Effector memory CD8-positive, alpha-beta T cell (primary cell): ENCODE results near the gene PMM1.
"Not testable (repeated sequence)": the region's sequence is repeated elsewhere in the genome, so short reads cannot be mapped to it uniquely, and the experiment has no call there.

ENCODE experiments used
- ATAC-seq: fragments of 150-1000 bp; cut with Tn5 transposase; replicated peaks from 2 replicates; pipeline ENCODE4 v1.10.0; 2021; ENCODE audit warnings: mild to moderate bottlenecking, moderate library complexity
- DNase-seq, 3 experiments: peaks; one replicate each; pipeline ENCODE4 v3.0.0; 2021
- H3K27ac Mint-ChIP-seq, 2 donors: one replicate each; pipeline ENCODE4 v1.8.0; 2022; ENCODE audit warnings: mild to moderate bottlenecking in 2 of 2, mixed read lengths in 2 of 2, moderate library complexity in 2 of 2
- H3K27me3 Mint-ChIP-seq, 2 donors: one replicate each; pipeline ENCODE4 v1.8.0; 2022; ENCODE audit warnings: mixed read lengths in 2 of 2
- H3K36me3 Mint-ChIP-seq: one replicate; pipeline ENCODE4 v1.8.0; 2022; ENCODE audit warnings: mild to moderate bottlenecking, moderate library complexity, mixed read lengths; ENCODE audit not compliant: insufficient read depth
- H3K4me1 Mint-ChIP-seq, 2 donors: one replicate each; pipeline ENCODE4 v1.8.0; 2022; ENCODE audit warnings: low read depth in 2 of 2, mixed read lengths in 2 of 2
- H3K4me3 Mint-ChIP-seq, 2 donors: one replicate each; pipeline ENCODE4 v1.8.0; 2022; ENCODE audit warnings: mild to moderate bottlenecking in 2 of 2, mixed read lengths in 2 of 2, moderate library complexity in 2 of 2
- H3K9me3 Mint-ChIP-seq, 2 donors: one replicate each; pipeline ENCODE4 v1.8.0; 2022; ENCODE audit warnings: mixed read lengths in 2 of 2
- total RNA-seq, 9 experiments: gene quantifications; one replicate each; lab custom pipeline; 2026; lab: John Stamatoyannopoulos, UW

The PMM1 gene
- total RNA-seq = 11.7 to 24.1 (median 14.9) reads per million in 9 experiments

DNA sequence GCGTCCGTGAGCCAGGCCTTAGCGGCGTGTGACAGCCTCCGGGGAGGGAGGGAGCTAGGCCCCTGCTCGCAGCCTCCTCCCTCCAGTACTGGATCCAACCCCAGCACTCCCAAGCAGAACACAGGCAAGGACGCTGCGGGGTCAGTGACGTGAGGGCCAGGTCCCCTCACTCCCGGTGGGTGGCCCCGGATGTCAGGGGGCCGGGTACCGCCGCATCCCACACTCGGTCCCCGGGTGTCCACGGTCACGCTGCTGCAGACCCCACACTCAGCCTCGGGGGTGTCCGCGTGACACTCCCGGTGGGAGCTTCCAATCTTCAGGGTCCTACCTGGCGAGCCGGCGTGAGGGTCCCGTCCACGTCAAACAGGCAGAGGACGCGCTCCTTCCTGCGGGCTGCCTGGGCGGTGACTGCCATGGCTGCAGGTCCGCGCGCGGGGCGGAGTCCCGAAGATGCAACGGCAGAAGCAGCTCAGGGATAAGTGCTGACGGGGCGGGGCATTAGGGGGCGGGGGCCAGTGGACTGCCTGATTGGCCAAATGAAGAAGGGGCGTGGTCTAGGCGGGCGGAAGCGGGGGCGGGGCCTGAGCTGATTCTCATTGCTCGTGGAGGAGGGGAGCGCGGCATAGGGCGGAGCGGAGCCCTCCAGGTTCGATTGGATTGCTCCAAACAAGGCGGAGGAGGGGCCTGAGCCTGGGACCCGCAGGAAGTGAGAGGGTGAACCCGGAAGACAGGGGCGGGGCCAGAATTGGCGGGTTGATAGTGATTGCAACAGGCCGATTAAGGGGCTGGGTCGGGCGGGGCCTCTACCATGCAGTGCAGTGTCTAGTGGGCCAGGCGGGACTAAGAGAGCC lies at the start of gene PMM1:
PMM1 (minus strand) TSS at position 450 of the 851 bp plus-strand sequence; CDS start at position 415, 35 bp downstream.
- peak within 1 kb of the TSS; percentile 84 to 87 for H3K27ac Mint-ChIP-seq
- ATAC-seq = peak; percentile 95
- H3K9me3 Mint-ChIP-seq = no peaks in the 10 kb centered on the region
- peak; percentile 100 for DNase-seq
- peak within 1 kb of the TSS; percentile 89 to 93 for H3K4me3 Mint-ChIP-seq
- H3K27me3 Mint-ChIP-seq = no peaks in the 10 kb centered on the region
- H3K4me1 Mint-ChIP-seq = peaks cover 13 to 18% of the 10 kb centered on the region in 2 donors
- peaks cover 3% of the 10 kb centered on the region for H3K36me3 Mint-ChIP-seq

GRCh38 chr22:41638748-41639147 lies 49.1 kb upstream of the PMM1 start:
- Mint-ChIP-seq H3K27ac (no peak overlapping the region), H3K36me3 (peaks cover 93% of the 10 kb centered on the region), H3K4me3 (no peak overlapping the region), H3K9me3 (no peaks in the 10 kb centered on the region), H3K27me3 (no peaks in the 10 kb centered on the region), H3K4me1 (peaks cover 0 to 14% of the 10 kb centered on the region in 2 donors)
- DNase-seq (no peak), ATAC-seq (no peak)

- Mint-ChIP-seq H3K4me1 (peaks cover 0 to 14% of the 10 kb centered on the region in 2 donors), H3K4me3 (no peak overlapping the region), H3K27ac (no peak overlapping the region), H3K27me3 (no peaks in the 10 kb centered on the region), H3K36me3 (peaks cover 93% of the 10 kb centered on the region), H3K9me3 (no peaks in the 10 kb centered on the region)
- DNase-seq (no peak), ATAC-seq (no peak)
Measured at GRCh38 chr22:41638124-41638523, 48.5 kb upstream of the PMM1 start.

GRCh38 chr22:41637623-41638022 lies 48.0 kb upstream of the PMM1 start:
- not testable (repeated sequence) for H3K9me3 Mint-ChIP-seq, H3K27me3 Mint-ChIP-seq, H3K4me3 Mint-ChIP-seq, ATAC-seq, H3K27ac Mint-ChIP-seq, DNase-seq
- Mint-ChIP-seq H3K36me3 (peaks cover 93% of the 10 kb centered on the region), H3K4me1 (peaks cover 0 to 14% of the 10 kb centered on the region in 2 donors)

- Mint-ChIP-seq H3K4me3 (no peak overlapping the region), H3K27me3 (no peaks in the 10 kb centered on the region), H3K27ac (no peak overlapping the region), H3K4me1 (peaks cover 0 to 7% of the 10 kb centered on the region in 2 donors), H3K9me3 (no peaks in the 10 kb centered on the region), H3K36me3 (peaks cover 93% of the 10 kb centered on the region)
- DNase-seq = no peak
- no peak for ATAC-seq
Measured at GRCh38 chr22:41636467-41636866, 46.8 kb upstream of the PMM1 start.

DNA sequence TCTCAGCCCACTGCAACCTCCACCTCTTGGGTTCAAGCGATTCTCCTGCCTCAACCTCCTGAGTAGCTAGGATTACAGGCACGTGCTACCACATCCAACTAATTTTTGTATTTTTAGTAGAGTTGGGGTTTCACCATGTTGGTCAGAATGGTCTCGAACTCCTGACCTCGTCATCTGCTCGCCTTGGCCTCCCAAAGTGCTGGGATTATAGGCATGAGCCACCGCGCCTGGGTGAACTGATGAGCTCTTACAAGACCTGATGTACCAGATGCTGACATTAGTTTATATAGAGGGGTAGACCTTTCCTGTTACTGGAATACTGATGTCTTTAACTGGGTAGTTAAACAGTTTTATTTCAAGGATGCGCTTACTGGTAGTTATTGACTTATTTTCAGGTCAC lies 45.0 kb upstream of the PMM1 start:
- not testable (repeated sequence) for H3K27me3 Mint-ChIP-seq, H3K4me3 Mint-ChIP-seq, ATAC-seq, H3K9me3 Mint-ChIP-seq, H3K4me1 Mint-ChIP-seq, H3K27ac Mint-ChIP-seq, DNase-seq
- peaks cover 82% of the 10 kb centered on the region for H3K36me3 Mint-ChIP-seq

DNA sequence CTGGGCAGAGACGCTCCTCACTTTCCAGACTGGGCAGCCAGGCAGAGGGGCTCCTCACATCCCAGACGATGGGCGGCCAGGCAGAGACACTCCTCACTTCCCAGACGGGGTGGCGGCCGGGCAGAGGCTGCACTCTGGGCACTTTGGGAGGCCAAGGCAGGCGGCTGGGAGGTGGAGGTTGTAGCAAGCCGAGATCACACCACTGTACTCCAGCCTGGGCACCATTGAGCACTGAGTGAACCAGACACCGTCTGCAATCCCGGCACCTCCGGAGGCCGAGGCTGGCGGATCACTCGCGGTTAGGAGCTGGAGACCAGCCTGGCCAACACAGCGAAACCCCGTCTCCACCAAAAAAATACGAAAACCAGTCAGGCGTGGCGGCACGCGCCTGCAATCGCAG lies 42.0 kb upstream of the PMM1 start:
- not testable (repeated sequence) for H3K9me3 Mint-ChIP-seq, H3K27ac Mint-ChIP-seq, DNase-seq, ATAC-seq, H3K4me3 Mint-ChIP-seq, H3K27me3 Mint-ChIP-seq
- Mint-ChIP-seq H3K36me3 (peaks cover 82% of the 10 kb centered on the region), H3K4me1 (peaks cover 6 to 22% of the 10 kb centered on the region in 2 donors)

GRCh38 chr22:41631115-41631514 lies 41.5 kb upstream of the PMM1 start:
- not testable (repeated sequence) for H3K9me3 Mint-ChIP-seq, DNase-seq, H3K27me3 Mint-ChIP-seq, H3K27ac Mint-ChIP-seq, H3K4me3 Mint-ChIP-seq, ATAC-seq
- Mint-ChIP-seq H3K36me3 (peaks cover 82% of the 10 kb centered on the region), H3K4me1 (peaks cover 6 to 22% of the 10 kb centered on the region in 2 donors)

GRCh38 chr22:41625577-41625976 lies 35.9 kb upstream of the PMM1 start:
- Mint-ChIP-seq H3K27ac (no peak overlapping the region), H3K36me3 (peaks cover 96% of the 10 kb centered on the region), H3K9me3 (no peaks in the 10 kb centered on the region), H3K4me3 (no peak overlapping the region), H3K27me3 (no peaks in the 10 kb centered on the region), H3K4me1 (peaks cover 16 to 28% of the 10 kb centered on the region in 2 donors)
- DNase-seq (no peak), ATAC-seq (no peak)

- no peaks in the 10 kb centered on the region for H3K9me3 Mint-ChIP-seq
- no peak for ATAC-seq
- H3K36me3 Mint-ChIP-seq = peaks cover 69% of the 10 kb centered on the region
- H3K4me1 Mint-ChIP-seq = peaks cover 26 to 30% of the 10 kb centered on the region in 2 donors
- peak overlapping the region; percentile 91 to 100 for H3K4me3 Mint-ChIP-seq
- no peak for DNase-seq
- H3K27me3 Mint-ChIP-seq = no peaks in the 10 kb centered on the region
- peak overlapping the region; percentile 96 to 99 for H3K27ac Mint-ChIP-seq
Measured at GRCh38 chr22:41621911-41622179, 32.2 kb upstream of the PMM1 start.

GRCh38 chr22:41621099-41621910 lies 31.7 kb upstream of the PMM1 start, which contains the start of gene XRCC6:
Gene XRCC6 (plus strand): TSS chr22:41621295. CDS start chr22:41622005, 710 bp downstream.
- Mint-ChIP-seq H3K4me1 (peaks cover 26 to 30% of the 10 kb centered on the region in 2 donors), H3K27ac (peak within 1 kb of the TSS; percentile 96 to 99), H3K9me3 (no peaks in the 10 kb centered on the region), H3K27me3 (no peaks in the 10 kb centered on the region), H3K36me3 (peaks cover 66% of the 10 kb centered on the region), H3K4me3 (peak within 1 kb of the TSS; percentile 91 to 100)
- DNase-seq = peak; percentile 99 to 100 (median 99)
- ATAC-seq = peak; percentile 88

DNA sequence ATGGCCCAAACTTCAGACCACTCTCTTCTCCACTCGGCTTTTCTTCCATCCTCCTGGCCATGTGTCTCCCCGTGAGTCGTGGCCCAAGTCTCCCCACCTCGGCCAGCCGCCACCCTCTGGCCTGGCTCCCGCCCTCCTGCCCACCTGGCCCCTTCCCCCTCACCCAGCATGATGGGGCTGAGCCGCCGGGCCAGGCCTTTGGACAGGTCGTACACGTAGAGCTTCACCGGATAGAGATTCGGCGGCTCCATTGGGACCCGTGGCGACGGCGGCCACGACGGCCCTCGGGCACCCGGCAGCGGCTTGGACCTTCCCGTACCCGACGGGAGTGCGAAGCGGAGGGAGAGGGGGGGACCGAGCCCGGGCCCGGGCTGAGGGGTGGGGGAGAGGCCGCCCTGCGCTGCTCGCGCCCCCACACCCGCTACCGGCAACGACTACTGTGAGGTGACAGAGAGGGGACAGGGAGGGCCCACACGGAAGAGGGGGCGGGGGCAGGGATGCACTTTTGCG lies 31.0 kb upstream of the PMM1 start, which contains the start of gene DESI1:
DESI1 (minus strand) TSS at position 455 of the 510 bp plus-strand sequence; CDS start at position 251, 204 bp downstream.
- Mint-ChIP-seq H3K4me3 (peak within 1 kb of the TSS; percentile 91 to 100), H3K4me1 (peaks cover 26 to 30% of the 10 kb centered on the region in 2 donors), H3K36me3 (peaks cover 59% of the 10 kb centered on the region), H3K27me3 (no peaks in the 10 kb centered on the region), H3K27ac (peak within 1 kb of the TSS; percentile 96 to 99), H3K9me3 (no peaks in the 10 kb centered on the region)
- peak; percentile 23 for ATAC-seq
- no peak for DNase-seq

DNA sequence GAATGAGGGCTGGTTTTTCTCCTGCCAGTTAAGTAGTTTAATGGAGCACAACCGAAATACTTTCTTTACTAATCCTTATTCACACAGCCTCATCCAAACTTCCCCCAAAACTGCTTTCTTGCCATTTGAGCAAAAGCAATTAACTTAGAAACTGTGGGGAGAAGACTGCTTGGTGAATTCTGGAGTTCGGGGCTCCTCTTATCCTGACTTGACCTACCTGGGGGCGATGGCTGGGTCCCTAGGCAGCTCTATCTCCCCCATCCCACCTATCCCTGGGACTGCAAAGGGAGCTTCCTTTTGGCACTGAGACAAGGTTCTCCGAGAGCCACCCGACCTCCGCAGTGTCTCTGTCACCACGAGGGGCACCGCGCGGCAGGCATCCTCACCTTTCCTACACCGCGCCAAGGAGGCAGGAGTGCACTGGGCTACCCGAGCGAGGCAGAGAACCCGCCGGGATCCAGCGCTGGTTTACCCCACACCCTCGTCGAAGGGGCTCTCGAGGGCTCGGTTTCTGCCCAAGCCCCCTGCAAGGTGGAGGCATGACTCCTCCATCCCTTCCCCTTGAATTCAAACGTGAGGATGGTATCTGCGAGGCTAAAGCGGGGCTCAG lies 30.4 kb upstream of the PMM1 start:
- H3K4me1 Mint-ChIP-seq = peaks cover 26 to 30% of the 10 kb centered on the region in 2 donors
- H3K9me3 Mint-ChIP-seq = no peaks in the 10 kb centered on the region
- ATAC-seq (peak; percentile 14), DNase-seq (peak; percentile 29 to 37 (median 31))
- peak overlapping the region; percentile 91 to 100 for H3K4me3 Mint-ChIP-seq
- no peaks in the 10 kb centered on the region for H3K27me3 Mint-ChIP-seq
- peak overlapping the region; percentile 96 to 99 for H3K27ac Mint-ChIP-seq
- peaks cover 54% of the 10 kb centered on the region for H3K36me3 Mint-ChIP-seq
